ENCODE data around the gene UBE3B. TPM values are rescaled to one million over a fixed set of nuclear protein-coding genes. Genes with fewer than 3 reads are reported as not detected.

UBE3B gene
- total RNA-seq, 1 donor from 2014 or later: 50.9 TPM

GRCh38 chr12:109554761-109555160, 77.3 kb downstream of the UBE3B start:
- DNase-seq (no peak), ATAC-seq (ENCODE audit: poor library complexity) (no peak)
- intact Hi-C loops (cut with DNase I): no loop called here

GRCh38 chr12:109555431-109556315, 78.2 kb downstream of the UBE3B start:
- DNase-seq: no peak
- ATAC-seq (ENCODE audit: poor library complexity): peak; percentile 28
- intact Hi-C loops (cut with DNase I): no loop called here

- ATAC-seq (ENCODE audit: poor library complexity) (no peak), DNase-seq (no peak)
- intact Hi-C loops (cut with DNase I): no loop called here
Observed at GRCh38 chr12:109557200-109557599, 79.8 kb downstream of the UBE3B start.

GRCh38 chr12:109557805-109558204, 80.4 kb downstream of the UBE3B start:
- DNase-seq (no peak), ATAC-seq (ENCODE audit: poor library complexity) (no peak)
- intact Hi-C loops (cut with DNase I): no loop called here

- no peak for DNase-seq
Observed at GRCh38 chr12:109558374-109559199, 81.2 kb downstream of the UBE3B start.

GRCh38 chr12:109559200-109559505, 81.7 kb downstream of the UBE3B start:
- ATAC-seq (ENCODE audit: poor library complexity) (no peak), DNase-seq (no peak)
- intact Hi-C loops (cut with DNase I): no loop called here

More at GRCh38 chr12:109558374-109559199, 81.2 kb downstream of the UBE3B start:
- ATAC-seq (ENCODE audit: poor library complexity): no peak
- intact Hi-C loops (cut with DNase I): no loop called here

GRCh38 chr12:109559601-109560000, 82.2 kb downstream of the UBE3B start:
- peak; percentile 22 for DNase-seq
- no peak for ATAC-seq (ENCODE audit: poor library complexity)
- intact Hi-C loops (cut with DNase I): no loop called here

GRCh38 chr12:109560867-109561710, 83.7 kb downstream of the UBE3B start:
- ATAC-seq (ENCODE audit: poor library complexity): no peak
- DNase-seq: peak; percentile 15
- intact Hi-C loops (cut with DNase I): no loop called here

GRCh38 chr12:109561711-109562030, 84.2 kb downstream of the UBE3B start:
- ATAC-seq (ENCODE audit: poor library complexity) (no peak), DNase-seq (peak; percentile 30)
- intact Hi-C loops (cut with DNase I): no loop called here

- no peak for DNase-seq
- intact Hi-C loops (cut with DNase I): no loop called here
- no peak for ATAC-seq (ENCODE audit: poor library complexity)
Observed at GRCh38 chr12:109562871-109563270, 85.4 kb downstream of the UBE3B start.

GRCh38 chr12:109563291-109564284, 86.2 kb downstream of the UBE3B start:
- intact Hi-C loops (cut with DNase I): no loop called here
- ATAC-seq (ENCODE audit: poor library complexity) (peak; percentile 68), DNase-seq (peak; percentile 56)

- DNase-seq (peak; percentile 9), ATAC-seq (ENCODE audit: poor library complexity) (no peak)
Observed at GRCh38 chr12:109566424-109566823, 89.0 kb downstream of the UBE3B start.

GRCh38 chr12:109567296-109567695, 89.9 kb downstream of the UBE3B start:
- no peak for ATAC-seq (ENCODE audit: poor library complexity)
- DNase-seq: peak; percentile 12
- intact Hi-C loops (cut with DNase I): no loop called here

More at GRCh38 chr12:109566424-109566823, 89.0 kb downstream of the UBE3B start:
- intact Hi-C loops (cut with DNase I): no loop called here

GRCh38 chr12:109567967-109568366, 90.5 kb downstream of the UBE3B start:
- intact Hi-C loops (cut with DNase I): no loop called here
- peak; percentile 10 for DNase-seq
- no peak for ATAC-seq (ENCODE audit: poor library complexity)

GRCh38 chr12:109568486-109568885, 91.1 kb downstream of the UBE3B start:
- DNase-seq: peak; percentile 22
- intact Hi-C loops (cut with DNase I): no loop called here

GRCh38 chr12:109571773-109572505, 94.5 kb downstream of the UBE3B start:
- peak; percentile 3 for DNase-seq
- ATAC-seq (ENCODE audit: poor library complexity): no peak
- intact Hi-C loops (cut with DNase I): no loop called here

More at GRCh38 chr12:109568486-109568885, 91.1 kb downstream of the UBE3B start:
- no peak for ATAC-seq (ENCODE audit: poor library complexity)

- ATAC-seq (ENCODE audit: poor library complexity) (no peak), DNase-seq (peak; percentile 1)
- intact Hi-C loops (cut with DNase I): no loop called here
Observed at GRCh38 chr12:109572506-109572845, 95.0 kb downstream of the UBE3B start.
